Hepatocyte (in vitro differentiated cells): Measurements from ENCODE around the gene BMPR1A. TPM values are rescaled to one million over a fixed set of nuclear protein-coding genes. Genes with fewer than 3 reads are reported as not detected.
A peak's percentile ranks its signal among the peaks of the same experiment; 100 is the strongest.

Source experiments
- DNase-seq: peaks from one replicate; pipeline ENCODE4 v3.0.0-alpha.2; 2016; ENCODE audit warnings: low spot score
- H2AFZ ChIP-seq: fragments of 200-600 bp; sonication (generic); 2 replicates; pipeline ENCODE4 v1.6.0; 2016; ENCODE audit warnings: antibody characterized with exemption, mild to moderate bottlenecking
- H3K27ac ChIP-seq: fragments of 200-600 bp; sonication (generic); 2 replicates; pipeline ENCODE4 v1.5.1; 2016; ENCODE audit warnings: mild to moderate bottlenecking
- H3K27me3 ChIP-seq: fragments of 200-600 bp; sonication (generic); 2 replicates; pipeline ENCODE4 v1.6.1; 2016
- H3K36me3 ChIP-seq: fragments of 200-600 bp; sonication (generic); replicated peaks from 2 replicates; pipeline ENCODE4 v1.5.1; 2016; ENCODE audit warnings: low read depth; ENCODE audit not compliant: insufficient read depth
- H3K4me1 ChIP-seq: fragments of 200-600 bp; sonication (generic); 2 replicates; pipeline ENCODE4 v1.5.1; 2016; ENCODE audit warnings: mild to moderate bottlenecking, moderate library complexity; ENCODE audit not compliant: insufficient read depth
- H3K4me2 ChIP-seq: fragments of 200-600 bp; sonication (generic); 2 replicates; pipeline ENCODE4 v1.6.0; 2016
- H3K4me3 ChIP-seq: fragments of 200-600 bp; sonication (generic); 2 replicates; pipeline ENCODE4 v1.5.1; 2016; ENCODE audit warnings: mild to moderate bottlenecking
- H3K79me2 ChIP-seq: fragments of 200-600 bp; sonication (generic); 2 replicates; pipeline ENCODE4 v1.6.0; 2017; ENCODE audit warnings: mild to moderate bottlenecking
- H3K9me2 ChIP-seq: fragments of 200-600 bp; sonication (generic); replicated peaks from 2 replicates; pipeline ENCODE4 v1.6.0; 2017; ENCODE audit warnings: mild to moderate bottlenecking; ENCODE audit not compliant: insufficient read depth
- H3K9me3 ChIP-seq: fragments of 200-600 bp; sonication (generic); 2 replicates; pipeline ENCODE4 v1.5.1; 2016; ENCODE audit warnings: low read depth, mild to moderate bottlenecking
- H4K20me1 ChIP-seq: fragments of 200-600 bp; sonication (generic); 2 replicates; pipeline ENCODE4 v1.6.0; 2016; ENCODE audit warnings: mild to moderate bottlenecking; ENCODE audit not compliant: insufficient read depth, poor library complexity, severe bottlenecking
- EZH2 ChIP-seq: fragments of 200-600 bp; sonication (generic); IDR thresholded peaks from 2 replicates; pipeline ENCODE4 v1.6.1; 2016; ENCODE audit warnings: antibody characterized with exemption, mild to moderate bottlenecking, borderline replicate concordance
- EZH2phosphoT487 ChIP-seq: fragments of 200-600 bp; sonication (generic); IDR thresholded peaks from one replicate; pipeline ENCODE4 v1.6.1; 2018; ENCODE audit warnings: antibody characterized with exemption, mild to moderate bottlenecking, low read depth, moderate library complexity; ENCODE audit not compliant: unreplicated experiment, severe bottlenecking
- WGBS: methylation state at CpG from one replicate; pipeline ENCODE4 v1.1.6; 2016; ENCODE audit warnings: low lambda C conversion rate; ENCODE audit errors: missing lambda C conversion rate; 5-methylcytosine and 5-hydroxymethylcytosine counted together
- polyA plus RNA-seq: library from polyadenylated mRNA; unstranded; fragments of >200 nt; fragmentation: Nextera tagmentation; extraction: Ambion mirVana; gene quantifications from 2 replicates; pipeline ENCODE4 v1.2.1, GENCODE V29; 2016
- total RNA-seq: library from RNA; depleted of rRNA; stranded (reverse); fragments of >200 nt; gene quantifications from 2 replicates; pipeline ENCODE4 v1.2.3, GENCODE V29; 2014
- TF ChIP-seq, protein P1 (sequence below): fragments of 200-600 bp; sonication (generic); IDR thresholded peaks from 2 replicates; pipeline ENCODE4 v1.5.1; 2016; ENCODE audit warnings: antibody characterized with exemption, mild to moderate bottlenecking; ENCODE audit not compliant: poor library complexity

The BMPR1A gene
- total and polyA plus RNA-seq, 2 experiments from 2014 or later = 25.1 to 58.0 TPM

DNA sequence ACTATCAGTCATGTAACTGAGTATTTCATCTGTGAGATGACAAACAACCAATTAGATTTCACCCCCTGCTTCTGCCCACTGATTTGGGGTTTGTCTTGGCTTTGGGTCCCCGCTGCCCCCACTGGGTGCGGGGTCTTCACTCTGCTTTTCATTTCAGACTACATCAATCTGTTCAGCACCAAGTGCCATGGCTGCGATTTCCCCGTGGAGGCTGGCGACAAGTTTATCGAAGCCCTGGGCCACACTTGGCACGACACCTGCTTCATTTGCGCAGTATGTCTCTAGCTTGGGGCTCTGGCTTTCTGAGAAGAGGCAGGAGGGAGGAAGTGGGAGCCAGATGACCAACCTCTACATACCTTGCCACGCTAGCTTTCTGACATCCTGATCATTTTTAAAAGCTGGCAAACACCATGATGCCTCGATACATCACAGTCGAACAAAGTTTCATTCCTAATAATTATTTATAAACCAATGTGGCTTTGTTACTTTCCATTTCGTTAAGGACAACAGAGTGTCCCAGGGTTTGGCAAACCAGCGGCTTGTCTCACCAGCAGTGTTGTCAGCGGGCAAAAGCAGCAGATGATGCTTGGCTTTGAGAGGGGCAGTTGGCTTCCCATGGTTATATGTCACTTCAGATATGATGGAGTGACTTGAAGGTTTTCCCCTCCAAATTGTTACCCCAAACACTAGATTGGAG, 30.3 kb upstream of the BMPR1A start:
- TF ChIP-seq EZH2phosphoT487 = no peak
- TF ChIP-seq, protein P1, sequence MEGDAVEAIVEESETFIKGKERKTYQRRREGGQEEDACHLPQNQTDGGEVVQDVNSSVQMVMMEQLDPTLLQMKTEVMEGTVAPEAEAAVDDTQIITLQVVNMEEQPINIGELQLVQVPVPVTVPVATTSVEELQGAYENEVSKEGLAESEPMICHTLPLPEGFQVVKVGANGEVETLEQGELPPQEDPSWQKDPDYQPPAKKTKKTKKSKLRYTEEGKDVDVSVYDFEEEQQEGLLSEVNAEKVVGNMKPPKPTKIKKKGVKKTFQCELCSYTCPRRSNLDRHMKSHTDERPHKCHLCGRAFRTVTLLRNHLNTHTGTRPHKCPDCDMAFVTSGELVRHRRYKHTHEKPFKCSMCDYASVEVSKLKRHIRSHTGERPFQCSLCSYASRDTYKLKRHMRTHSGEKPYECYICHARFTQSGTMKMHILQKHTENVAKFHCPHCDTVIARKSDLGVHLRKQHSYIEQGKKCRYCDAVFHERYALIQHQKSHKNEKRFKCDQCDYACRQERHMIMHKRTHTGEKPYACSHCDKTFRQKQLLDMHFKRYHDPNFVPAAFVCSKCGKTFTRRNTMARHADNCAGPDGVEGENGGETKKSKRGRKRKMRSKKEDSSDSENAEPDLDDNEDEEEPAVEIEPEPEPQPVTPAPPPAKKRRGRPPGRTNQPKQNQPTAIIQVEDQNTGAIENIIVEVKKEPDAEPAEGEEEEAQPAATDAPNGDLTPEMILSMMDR = no peak
- TF ChIP-seq EZH2 = no peak
- WGBS = 95% methylated on average over 14 of the region's 14 CpGs
- H3K27ac ChIP-seq = no peak overlapping the region
- H3K27me3 ChIP-seq = no peaks in the 10 kb centered on the region
- no peaks in the 10 kb centered on the region for H3K4me1 ChIP-seq
- no peaks in the 10 kb centered on the region for H3K9me2 ChIP-seq
- H3K4me2 ChIP-seq = no peak overlapping the region
- no peak overlapping the region for H2AFZ ChIP-seq
- no peaks in the 10 kb centered on the region for H3K9me3 ChIP-seq
- DNase-seq = no peak
- no peak overlapping the region for H3K4me3 ChIP-seq
- H3K79me2 ChIP-seq = no peaks in the 10 kb centered on the region
- no peaks in the 10 kb centered on the region for H4K20me1 ChIP-seq
- no peaks in the 10 kb centered on the region for H3K36me3 ChIP-seq

DNA sequence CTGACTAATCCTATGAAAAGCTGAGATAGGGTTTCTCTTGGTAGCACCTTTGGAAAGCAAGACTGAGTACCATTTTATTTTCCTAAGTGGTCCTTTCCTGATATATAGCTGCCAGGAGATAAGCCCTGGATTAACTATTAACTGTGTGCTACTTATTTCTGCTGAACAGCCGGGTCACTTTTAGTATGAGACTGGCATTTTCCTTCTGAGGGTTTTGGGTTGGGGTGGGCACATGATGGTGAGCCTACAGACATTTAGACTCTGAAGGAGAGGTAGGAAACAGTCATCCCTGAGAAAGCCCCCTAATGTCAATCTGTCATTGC, 29.8 kb upstream of the BMPR1A start:
- Histone ChIP-seq H3K27ac (no peak overlapping the region), H4K20me1 (no peaks in the 10 kb centered on the region), H3K9me2 (no peaks in the 10 kb centered on the region), H3K79me2 (no peaks in the 10 kb centered on the region), H3K4me2 (no peak overlapping the region), H3K9me3 (no peaks in the 10 kb centered on the region), H3K36me3 (no peaks in the 10 kb centered on the region), H3K4me1 (no peaks in the 10 kb centered on the region), H3K27me3 (no peaks in the 10 kb centered on the region), H2AFZ (no peak overlapping the region), H3K4me3 (no peak overlapping the region)
- no peak for DNase-seq
- WGBS = 44% methylated on average over 1 of the region's 1 CpG
- TF ChIP-seq, protein P1 = no peak
- no peak for TF ChIP-seq EZH2phosphoT487
- TF ChIP-seq EZH2 = no peak

DNA sequence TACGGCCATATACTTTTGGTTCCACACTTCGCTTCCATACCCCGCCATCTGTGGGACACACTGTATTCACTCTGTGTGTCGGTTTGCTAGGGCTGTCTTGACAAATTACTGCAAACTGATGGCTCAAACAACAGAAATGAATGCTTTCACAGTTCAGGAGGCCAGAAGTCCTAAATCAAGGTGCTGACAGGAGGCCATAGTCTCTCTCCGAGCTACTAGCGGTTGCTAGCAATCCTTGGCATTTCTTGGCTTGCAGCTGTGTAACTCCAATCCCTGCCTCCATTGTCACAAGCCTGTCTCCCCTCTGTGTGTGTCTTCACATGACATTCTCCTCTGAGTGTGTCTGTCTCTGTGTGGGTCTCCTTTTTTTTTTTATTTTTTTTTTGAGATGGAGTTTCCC, 28.9 kb upstream of the BMPR1A start:
- TF ChIP-seq, protein P1 = no peak
- no peak for TF ChIP-seq EZH2phosphoT487
- TF ChIP-seq EZH2 = no peak
- Histone ChIP-seq H3K9me2 (no peaks in the 10 kb centered on the region), H3K27me3 (no peaks in the 10 kb centered on the region), H4K20me1 (no peaks in the 10 kb centered on the region), H3K4me2 (no peak overlapping the region), H2AFZ (no peak overlapping the region), H3K36me3 (no peaks in the 10 kb centered on the region), H3K4me1 (no peaks in the 10 kb centered on the region), H3K27ac (peak overlapping the region; percentile 75), H3K79me2 (no peaks in the 10 kb centered on the region), H3K4me3 (no peak overlapping the region), H3K9me3 (no peaks in the 10 kb centered on the region)
- WGBS = 85% methylated on average over 6 of the region's 6 CpGs
- no peak for DNase-seq

DNA sequence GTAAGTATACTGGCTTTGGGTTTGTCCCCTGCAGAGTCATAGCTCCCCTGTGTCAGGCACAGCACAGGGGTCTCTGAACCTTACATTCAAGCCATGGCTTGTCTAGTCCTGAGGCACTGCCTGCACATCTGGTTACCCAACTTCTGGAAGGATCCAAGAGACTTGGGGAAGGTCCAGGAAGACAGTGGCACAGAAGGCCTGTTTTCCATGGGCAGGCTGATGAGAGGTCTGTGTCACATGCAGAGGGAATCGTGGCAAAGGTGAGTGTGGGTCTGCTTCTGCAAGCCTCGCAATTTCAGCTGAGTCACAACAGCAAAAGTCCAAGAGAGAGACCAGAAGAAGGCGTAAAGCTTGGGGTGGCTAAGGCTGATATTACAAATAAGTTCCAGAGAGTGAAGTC, 28.4 kb upstream of the BMPR1A start:
- Histone ChIP-seq H2AFZ (no peak overlapping the region), H3K27ac (peak overlapping the region; percentile 75)

More for the DNA sequence above, 28.4 kb upstream of the BMPR1A start:
- 73% methylated on average over 3 of the region's 3 CpGs for WGBS
- Histone ChIP-seq H3K4me3 (no peak overlapping the region), H3K79me2 (no peaks in the 10 kb centered on the region), H3K9me2 (no peaks in the 10 kb centered on the region), H4K20me1 (no peaks in the 10 kb centered on the region), H3K9me3 (no peaks in the 10 kb centered on the region), H3K4me1 (no peaks in the 10 kb centered on the region), H3K4me2 (peak overlapping the region; percentile 1), H3K27me3 (no peaks in the 10 kb centered on the region), H3K36me3 (no peaks in the 10 kb centered on the region)
- TF ChIP-seq, protein P1 = no peak
- TF ChIP-seq EZH2 = no peak
- TF ChIP-seq EZH2phosphoT487 = no peak
- peak; percentile 60 for DNase-seq
